GM18873 (cell line): ENCODE measurements around the gene PLPPR4.
"Not testable (repeated sequence)": the region's sequence is repeated elsewhere in the genome, so short reads cannot be mapped to it uniquely, and the experiment has no call there.

Experiments
- ATAC-seq: cut with Tn5 transposase; IDR thresholded peaks from one replicate; pipeline ENCODE4 v1.9.1; 2021; ENCODE audit warnings: mild to moderate bottlenecking, moderate library complexity, moderate number of reproducible peaks; ENCODE audit not compliant: unreplicated experiment, low FRiP score

Gene PLPPR4

GRCh38 chr1:99264201-99265021, at the start of gene PLPPR4:
Gene PLPPR4 (plus strand): TSS chr1:99264492. CDS start chr1:99264594, 102 bp downstream.
- no peak for ATAC-seq

- no peak for ATAC-seq
These were observed 47.3 kb upstream of the PLPPR4 start for GRCh38 chr1:99216956-99217355.

- ATAC-seq, result no peak
These were observed 46.7 kb upstream of the PLPPR4 start for GRCh38 chr1:99217599-99217998.

- no peak for ATAC-seq
These were observed 45.7 kb upstream of the PLPPR4 start for GRCh38 chr1:99218572-99218971.

- ATAC-seq, result peak; percentile 68
These were observed 45.3 kb upstream of the PLPPR4 start for GRCh38 chr1:99218999-99219398.

- ATAC-seq, result no peak
These were observed 37.0 kb upstream of the PLPPR4 start for GRCh38 chr1:99227056-99227897.

- ATAC-seq, result no peak
These were observed 36.1 kb upstream of the PLPPR4 start for GRCh38 chr1:99228153-99228552.

GRCh38 chr1:99229122-99229521, 35.2 kb upstream of the PLPPR4 start:
- no peak for ATAC-seq

GRCh38 chr1:99230695-99231094, 33.6 kb upstream of the PLPPR4 start:
- ATAC-seq, result no peak

- ATAC-seq, result no peak
These were observed 32.1 kb upstream of the PLPPR4 start for GRCh38 chr1:99232172-99232571.

- no peak for ATAC-seq
These were observed 30.8 kb upstream of the PLPPR4 start for GRCh38 chr1:99233446-99233845.

GRCh38 chr1:99236756-99237155, 27.5 kb upstream of the PLPPR4 start:
- no peak for ATAC-seq

GRCh38 chr1:99239690-99240089, 24.6 kb upstream of the PLPPR4 start:
- no peak for ATAC-seq

GRCh38 chr1:99240621-99241020, 23.7 kb upstream of the PLPPR4 start:
- ATAC-seq, result no peak

- no peak for ATAC-seq
These were observed 18.1 kb upstream of the PLPPR4 start for GRCh38 chr1:99246152-99246551.

- no peak for ATAC-seq
These were observed 17.1 kb upstream of the PLPPR4 start for GRCh38 chr1:99247199-99247598.

- no peak for ATAC-seq
These were observed 13.6 kb upstream of the PLPPR4 start for GRCh38 chr1:99250728-99251127.

- no peak for ATAC-seq
These were observed 13.0 kb upstream of the PLPPR4 start for GRCh38 chr1:99251308-99251707.

- no peak for ATAC-seq
These were observed 11.7 kb upstream of the PLPPR4 start for GRCh38 chr1:99252630-99253029.

GRCh38 chr1:99260402-99260801, 3.9 kb upstream of the PLPPR4 start:
- ATAC-seq, result not testable (repeated sequence)

- no peak for ATAC-seq
These were observed 832 bp downstream of the PLPPR4 start for GRCh38 chr1:99265124-99265523.

GRCh38 chr1:99266726-99267125, 2.4 kb downstream of the PLPPR4 start:
- ATAC-seq, result no peak
